GM21723 (cell line): ENCODE measurements around the gene C2orf92.

Experiments
- ATAC-seq: cut with Tn5 transposase; IDR thresholded peaks from one replicate; pipeline ENCODE4 v1.9.1; 2021; ENCODE audit warnings: mild to moderate bottlenecking, moderate library complexity; ENCODE audit not compliant: unreplicated experiment

Gene C2orf92

GRCh38 chr2:97726261-97727064 lies 57.0 kb downstream of the C2orf92 start:
- ATAC-seq = no peak

- no peak for ATAC-seq
Measured at GRCh38 chr2:97727296-97727695, 57.8 kb downstream of the C2orf92 start.

DNA sequence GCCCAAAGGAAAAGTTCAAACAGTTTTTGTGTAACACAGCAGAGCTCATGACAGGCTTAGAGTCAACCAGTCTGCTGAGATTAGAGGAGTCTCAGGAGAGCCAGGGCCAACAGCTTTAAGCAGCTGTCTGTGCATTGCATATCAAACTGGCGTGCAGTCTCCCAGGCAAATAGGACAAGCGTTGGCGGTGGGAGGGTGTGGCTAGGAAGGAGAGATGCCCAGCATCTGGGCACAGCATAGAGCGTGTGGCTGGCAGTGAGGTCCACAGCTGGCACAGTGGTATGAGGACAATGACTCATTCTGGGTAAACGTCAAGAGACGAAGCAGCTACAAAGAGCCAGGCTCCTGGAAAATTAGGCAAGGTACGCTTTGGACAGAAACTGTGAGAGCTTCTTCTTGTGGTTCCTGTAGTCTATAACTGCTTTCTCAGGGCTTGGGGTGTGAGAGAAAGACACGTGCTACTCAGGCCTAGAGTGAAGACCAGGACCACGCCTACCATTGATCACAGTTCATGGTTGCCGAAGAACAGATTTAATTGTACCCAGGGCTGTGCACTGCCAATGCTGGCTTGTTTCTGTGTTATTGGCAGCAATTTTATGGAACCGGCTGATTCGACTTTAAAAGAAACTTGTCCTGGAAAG lies 58.7 kb downstream of the C2orf92 start:
- ATAC-seq = no peak

- ATAC-seq = no peak
Measured at GRCh38 chr2:97730245-97730644, 60.7 kb downstream of the C2orf92 start.

GRCh38 chr2:97731274-97732020 lies 61.9 kb downstream of the C2orf92 start:
- no peak for ATAC-seq

GRCh38 chr2:97732436-97733340 lies 63.2 kb downstream of the C2orf92 start:
- no peak for ATAC-seq

- no peak for ATAC-seq
Measured at GRCh38 chr2:97733341-97734035, 64.0 kb downstream of the C2orf92 start.

- no peak for ATAC-seq
Measured at GRCh38 chr2:97734061-97735051, 64.8 kb downstream of the C2orf92 start.

GRCh38 chr2:97735161-97735561 lies 65.6 kb downstream of the C2orf92 start:
- ATAC-seq = no peak

- no peak for ATAC-seq
Measured at GRCh38 chr2:97736185-97736584, 66.7 kb downstream of the C2orf92 start.

DNA sequence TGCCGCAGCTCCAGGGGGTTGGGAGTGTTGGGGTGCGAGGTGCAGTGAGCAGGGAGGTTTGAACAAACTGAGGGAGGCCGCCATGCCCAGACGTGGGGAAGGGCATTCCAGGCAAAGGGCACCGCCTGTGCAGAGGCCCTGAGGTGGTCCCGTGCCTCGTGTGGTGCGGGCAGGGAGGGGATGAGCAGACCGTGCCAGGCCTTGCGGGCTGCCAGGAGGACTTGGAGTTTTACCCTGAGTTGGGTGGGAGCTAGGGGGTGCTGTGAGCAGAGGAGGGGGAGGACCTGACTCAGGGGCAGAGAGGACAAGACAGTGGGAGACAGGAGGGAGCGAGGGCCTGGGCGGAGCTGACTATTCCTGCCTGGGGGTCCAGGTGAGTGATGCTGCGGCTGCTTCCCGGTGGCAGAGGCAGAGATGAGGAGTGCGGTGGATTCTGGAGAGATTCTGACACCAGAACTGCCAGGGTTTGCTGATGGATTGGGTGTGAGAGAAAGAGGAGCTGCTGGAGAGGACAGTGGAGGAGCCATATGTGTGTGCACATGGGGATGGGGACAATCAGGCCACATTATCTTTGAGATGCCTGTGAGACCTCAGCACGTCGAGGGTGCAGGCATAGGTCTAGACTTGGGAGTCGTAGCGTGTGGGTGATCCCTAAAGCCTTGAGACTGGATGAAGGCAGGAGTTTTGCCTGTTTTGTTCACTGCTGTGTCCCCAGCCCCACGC lies 67.3 kb downstream of the C2orf92 start:
- no peak for ATAC-seq

GRCh38 chr2:97737421-97738178 lies 68.1 kb downstream of the C2orf92 start:
- no peak for ATAC-seq

DNA sequence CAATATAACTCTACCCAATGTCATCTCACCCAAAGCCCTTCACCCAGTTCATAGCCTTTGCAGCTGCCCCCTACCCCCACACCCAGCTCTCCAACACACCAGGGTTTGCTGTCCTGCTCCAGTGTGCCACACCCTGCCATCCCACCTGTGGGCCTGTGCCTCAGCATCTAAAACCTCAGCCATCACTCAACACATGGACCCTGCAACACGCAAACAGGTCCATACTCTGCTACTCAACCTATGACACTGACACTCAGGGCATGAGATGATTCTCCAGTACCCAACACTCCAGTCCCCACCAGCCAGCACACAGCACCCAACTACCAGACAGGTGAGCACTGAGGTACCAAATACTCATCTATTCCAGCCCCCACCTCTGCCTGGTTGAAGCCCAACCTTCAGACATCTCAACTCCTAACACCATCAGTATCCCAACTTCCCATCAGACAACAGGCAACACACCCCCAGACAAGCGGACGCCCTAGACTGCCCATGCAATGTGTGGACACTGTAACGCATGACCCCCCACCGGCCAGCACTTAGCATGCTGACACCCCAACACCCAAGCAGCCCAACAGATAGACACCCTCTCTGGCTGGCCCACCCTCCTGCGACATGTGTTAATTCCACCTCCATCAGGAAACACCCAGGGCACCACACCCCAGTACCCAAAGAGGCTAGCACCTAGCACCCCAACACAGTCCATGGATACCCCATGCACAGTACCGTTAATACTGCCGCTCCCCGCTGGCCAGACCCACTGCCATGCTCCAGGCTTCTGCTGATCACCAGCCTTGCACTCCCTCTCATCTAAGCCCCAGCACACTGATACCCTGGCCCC lies 68.9 kb downstream of the C2orf92 start:
- no peak for ATAC-seq

DNA sequence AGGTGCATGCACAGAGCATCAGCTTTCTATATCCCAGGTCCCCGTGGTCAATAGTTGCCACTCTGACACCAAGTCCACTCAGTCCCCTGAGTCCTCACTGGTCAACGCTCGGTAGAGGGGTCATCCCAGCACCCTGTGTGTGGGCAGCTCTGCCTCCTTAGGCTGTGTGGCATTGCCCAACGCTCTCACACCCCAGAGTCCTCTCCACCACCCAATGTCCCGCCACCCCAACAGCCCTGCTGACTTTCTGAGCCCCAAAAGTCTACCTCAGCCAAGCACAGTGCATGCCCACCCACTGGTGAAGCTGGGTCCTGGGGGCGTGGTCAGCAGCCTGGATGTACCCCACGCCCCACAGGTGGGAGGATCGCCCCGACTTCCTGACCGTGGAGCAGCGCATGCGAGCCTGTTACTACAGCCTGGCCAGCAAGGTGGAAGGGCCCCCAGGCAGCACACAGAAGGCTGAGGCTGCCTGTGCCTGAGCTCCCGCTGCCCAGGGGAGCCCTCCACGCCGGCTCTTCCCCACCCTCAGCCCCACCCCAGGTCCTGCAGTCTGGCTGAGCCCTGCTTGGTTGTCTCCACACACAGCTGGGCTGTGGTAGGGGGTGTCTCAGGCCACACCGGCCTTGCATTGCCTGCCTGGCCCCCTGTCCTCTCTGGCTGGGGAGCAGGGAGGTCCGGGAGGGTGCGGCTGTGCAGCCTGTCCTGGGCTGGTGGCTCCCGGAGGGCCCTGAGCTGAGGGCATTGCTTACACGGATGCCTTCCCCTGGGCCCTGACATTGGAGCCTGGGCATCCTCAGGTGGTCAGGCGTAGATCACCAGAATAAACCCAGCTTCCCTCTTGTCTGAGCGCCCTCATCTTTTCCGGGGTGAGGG lies 69.7 kb downstream of the C2orf92 start:
- ATAC-seq = no peak

DNA sequence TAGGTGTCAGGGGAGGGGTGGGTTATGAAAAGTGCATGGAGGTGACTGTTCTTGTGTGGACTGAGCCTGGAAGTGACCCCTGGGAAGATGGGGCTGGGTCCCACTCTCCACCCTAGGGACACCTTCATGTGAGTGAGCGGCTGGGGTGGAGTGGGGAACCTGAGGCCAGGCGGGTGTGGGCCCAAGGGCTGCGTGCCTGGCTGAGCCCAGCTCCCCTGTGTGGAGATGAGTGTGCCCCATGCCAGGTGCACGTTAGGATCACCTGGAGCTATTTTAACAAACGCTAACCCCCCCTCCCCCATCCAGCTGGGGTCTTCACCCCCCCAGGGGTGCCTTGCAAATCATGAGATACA lies 70.4 kb downstream of the C2orf92 start:
- no peak for ATAC-seq
